GM12892 (cell line): ENCODE data around the gene PAK1IP1.
"Not testable (repeated sequence)": the region's sequence is repeated elsewhere in the genome, so short reads cannot be mapped to it uniquely, and the experiment has no call there.

Source experiments
- DNase-seq: peaks from one replicate; pipeline ENCODE4 v3.0.0; 2011; ENCODE audit not compliant: insufficient read length
- FAIRE-seq: peaks from 2 replicates; lab custom pipeline; 2011; peaks lifted over from hg19 to GRCh38; lab: Jason Lieb, UNC
- POLR2A ChIP-seq: IDR thresholded peaks from 2 replicates; pipeline ENCODE4 v1.6.1; 2011; ENCODE audit warnings: low read depth, low read length, control low read depth
- POLR2AphosphoS5 ChIP-seq: IDR thresholded peaks from 2 replicates; pipeline ENCODE4 v1.6.1; 2011; ENCODE audit warnings: low read depth, low read length, control low read depth
- TAF1 ChIP-seq: IDR thresholded peaks from 2 replicates; pipeline ENCODE4 v1.6.1; 2011; ENCODE audit warnings: low read depth, mild to moderate bottlenecking, control low read depth, low read length, borderline replicate concordance

Gene PAK1IP1

DNA sequence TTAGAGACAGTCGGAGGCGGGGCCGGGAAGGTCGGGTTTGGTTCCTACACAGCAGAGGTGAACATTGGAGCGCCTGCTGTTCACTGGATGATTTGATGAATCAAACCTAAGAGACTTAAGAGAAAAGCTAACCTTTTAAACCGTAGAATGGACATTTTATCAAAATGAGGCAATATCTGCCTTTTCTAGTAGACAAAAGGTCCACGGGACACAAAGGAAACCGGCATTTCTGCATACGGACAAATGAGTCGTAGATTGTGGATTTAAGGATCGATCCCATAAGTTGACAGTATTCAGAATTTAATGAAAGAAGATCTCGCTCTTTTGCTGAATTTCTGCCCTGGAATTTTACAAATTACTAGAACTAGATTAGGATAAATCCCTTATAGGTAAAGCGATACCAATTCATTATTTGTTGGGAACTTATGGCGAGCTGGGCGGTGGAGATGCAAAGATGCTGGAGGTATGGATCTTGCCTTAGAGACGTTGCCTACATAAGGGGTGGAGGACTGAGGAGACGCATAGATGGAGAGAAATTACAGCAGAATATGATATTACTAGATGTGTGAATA lies 400 bp downstream of the PAK1IP1 start:
- FAIRE-seq, result no peak

DNA sequence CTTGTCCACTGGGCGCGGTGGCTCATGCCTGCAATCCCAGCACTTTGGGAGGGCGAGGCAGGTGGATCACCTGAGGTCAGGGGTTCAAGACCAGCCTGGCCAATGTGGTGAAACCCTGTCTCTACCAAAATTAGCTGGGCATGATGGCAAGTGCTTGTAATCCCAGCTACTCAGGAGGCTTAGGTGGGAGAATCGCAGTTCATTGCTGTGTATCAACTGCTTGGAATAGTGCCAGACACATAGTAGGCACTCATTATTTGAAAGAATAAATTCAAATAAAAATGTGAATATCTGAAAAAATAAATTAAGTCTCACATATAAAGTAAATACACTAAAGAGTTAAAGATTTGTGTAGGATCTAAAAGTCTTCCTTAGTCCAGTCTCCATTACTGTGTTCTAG lies 1.9 kb downstream of the PAK1IP1 start:
- FAIRE-seq (no peak), DNase-seq (no peak)
- no peak for TF ChIP-seq POLR2A
- TF ChIP-seq POLR2AphosphoS5, result no peak
- TF ChIP-seq TAF1, result no peak

More for the DNA sequence above, 400 bp downstream of the PAK1IP1 start:
- no peak for DNase-seq
- TF ChIP-seq POLR2A, result no peak
- no peak for TF ChIP-seq POLR2AphosphoS5
- TF ChIP-seq TAF1, result no peak

DNA sequence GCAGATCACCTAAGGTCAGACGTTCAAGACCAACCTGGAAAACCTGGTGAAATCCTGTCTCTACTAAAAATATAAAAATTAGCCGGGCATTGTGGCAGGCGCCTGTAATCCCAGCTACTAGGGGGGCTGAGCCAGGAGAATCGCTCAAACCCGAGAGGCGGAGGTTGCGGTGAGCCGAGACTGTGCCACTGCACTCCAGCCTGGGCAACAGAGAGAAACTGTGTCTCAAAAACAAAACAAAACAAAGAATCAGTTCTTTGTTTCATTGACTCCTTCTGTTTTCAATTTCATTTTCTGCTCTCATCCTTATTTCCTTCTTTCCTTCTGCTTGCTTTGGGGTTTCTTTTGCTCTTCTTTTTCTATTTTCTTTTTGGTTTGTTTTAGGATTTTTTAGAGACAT lies 19.2 kb downstream of the PAK1IP1 start:
- DNase-seq, result no peak

DNA sequence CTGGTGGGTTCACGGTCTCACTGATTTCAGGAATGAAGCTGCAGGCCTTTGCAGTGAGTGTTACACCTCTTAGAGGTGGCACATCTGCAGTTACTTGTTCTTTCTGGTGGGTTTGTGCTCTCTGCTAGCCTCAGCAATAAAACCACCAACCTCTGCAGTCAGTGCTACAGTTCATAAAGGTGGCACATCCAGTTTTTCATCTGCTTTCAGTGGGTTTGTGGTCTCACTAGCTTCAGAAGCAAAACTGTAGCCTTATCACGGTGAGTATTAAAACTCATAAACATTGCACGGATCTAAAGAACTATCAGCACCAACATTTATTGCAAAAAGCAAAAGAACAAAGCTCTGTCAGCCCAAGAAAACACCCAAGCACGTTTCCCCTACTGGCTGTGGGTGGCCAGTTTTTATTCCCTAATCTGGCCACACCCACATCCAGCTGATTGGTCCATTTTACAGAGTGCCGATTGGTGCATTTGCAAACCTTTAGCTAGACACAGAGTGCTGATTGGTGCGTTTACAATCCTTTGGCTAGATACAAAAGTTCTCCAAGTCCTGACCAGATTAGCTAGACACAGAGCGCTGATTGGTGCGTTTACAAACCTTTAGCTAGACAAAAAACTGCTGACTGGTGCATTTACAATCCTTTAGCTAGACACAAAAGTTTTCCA lies 24.7 kb downstream of the PAK1IP1 start:
- FAIRE-seq (peak; percentile 5), DNase-seq (no peak)
- TF ChIP-seq TAF1 (no peak), POLR2A (0 out of 2 replicates have a peak, but pooled peaks have one; percentile 17)

More for the DNA sequence above, 19.2 kb downstream of the PAK1IP1 start:
- TF ChIP-seq POLR2A (no peak), TAF1 (no peak), POLR2AphosphoS5 (no peak)
- FAIRE-seq, result no peak

DNA sequence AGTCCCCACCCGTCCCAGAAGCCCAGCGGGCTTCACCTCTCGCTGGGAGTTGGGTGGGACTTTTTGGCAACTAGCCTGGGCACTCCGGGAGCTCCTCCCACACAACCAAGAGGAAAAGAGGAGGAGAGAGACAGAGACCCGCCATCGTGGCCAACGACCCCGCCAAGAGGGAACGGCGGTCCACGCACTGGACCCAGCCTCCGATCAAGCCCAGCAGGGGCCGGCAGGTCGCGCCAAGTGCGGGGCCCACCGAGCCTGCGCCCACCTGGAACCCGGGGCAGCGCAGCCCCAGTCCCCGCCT lies 25.1 kb downstream of the PAK1IP1 start:
- no peak for DNase-seq
- FAIRE-seq, result no peak
- TF ChIP-seq POLR2AphosphoS5 (no peak), TAF1 (no peak), POLR2A (no peak)

DNA sequence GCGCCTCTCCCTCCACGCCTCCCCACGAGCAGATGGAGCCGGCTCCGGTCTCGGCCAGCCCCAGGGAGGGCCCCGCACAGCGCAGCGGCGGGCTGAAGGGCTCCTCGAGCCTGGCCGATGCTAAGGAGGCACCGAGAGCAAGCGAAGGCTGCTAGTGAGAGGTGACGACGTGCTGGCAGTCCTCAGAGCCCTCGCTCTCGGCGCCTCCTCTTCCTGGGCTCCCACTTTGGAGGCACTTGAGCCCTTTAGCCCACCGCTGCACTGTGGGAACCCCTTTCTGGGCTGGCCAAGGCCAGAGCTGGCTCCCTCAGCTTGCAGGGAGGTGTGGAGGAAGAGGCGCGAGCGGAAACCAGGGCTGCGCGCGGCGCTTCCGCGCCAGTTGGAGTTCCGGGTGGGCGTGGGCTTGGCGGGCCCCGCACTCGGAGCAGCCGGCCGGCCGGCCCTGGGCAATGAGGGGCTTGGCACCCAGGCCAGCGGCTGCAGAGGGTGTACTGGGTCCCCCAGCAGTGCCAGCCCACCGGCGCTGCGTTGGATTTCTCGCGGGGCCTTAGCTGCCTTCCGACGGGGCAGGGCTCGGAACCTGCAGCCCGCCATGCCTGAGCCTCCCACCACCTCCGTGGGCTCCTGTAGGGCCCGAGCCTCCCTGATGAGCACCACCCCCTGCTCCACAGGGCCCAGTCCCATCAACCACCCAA lies 25.6 kb downstream of the PAK1IP1 start:
- TF ChIP-seq POLR2AphosphoS5 (peak; percentile 34), POLR2A (peak; percentile 67; the same call in 1 of the 2 replicates), TAF1 (peak; percentile 55)
- FAIRE-seq (no peak), DNase-seq (peak; percentile 19)

DNA sequence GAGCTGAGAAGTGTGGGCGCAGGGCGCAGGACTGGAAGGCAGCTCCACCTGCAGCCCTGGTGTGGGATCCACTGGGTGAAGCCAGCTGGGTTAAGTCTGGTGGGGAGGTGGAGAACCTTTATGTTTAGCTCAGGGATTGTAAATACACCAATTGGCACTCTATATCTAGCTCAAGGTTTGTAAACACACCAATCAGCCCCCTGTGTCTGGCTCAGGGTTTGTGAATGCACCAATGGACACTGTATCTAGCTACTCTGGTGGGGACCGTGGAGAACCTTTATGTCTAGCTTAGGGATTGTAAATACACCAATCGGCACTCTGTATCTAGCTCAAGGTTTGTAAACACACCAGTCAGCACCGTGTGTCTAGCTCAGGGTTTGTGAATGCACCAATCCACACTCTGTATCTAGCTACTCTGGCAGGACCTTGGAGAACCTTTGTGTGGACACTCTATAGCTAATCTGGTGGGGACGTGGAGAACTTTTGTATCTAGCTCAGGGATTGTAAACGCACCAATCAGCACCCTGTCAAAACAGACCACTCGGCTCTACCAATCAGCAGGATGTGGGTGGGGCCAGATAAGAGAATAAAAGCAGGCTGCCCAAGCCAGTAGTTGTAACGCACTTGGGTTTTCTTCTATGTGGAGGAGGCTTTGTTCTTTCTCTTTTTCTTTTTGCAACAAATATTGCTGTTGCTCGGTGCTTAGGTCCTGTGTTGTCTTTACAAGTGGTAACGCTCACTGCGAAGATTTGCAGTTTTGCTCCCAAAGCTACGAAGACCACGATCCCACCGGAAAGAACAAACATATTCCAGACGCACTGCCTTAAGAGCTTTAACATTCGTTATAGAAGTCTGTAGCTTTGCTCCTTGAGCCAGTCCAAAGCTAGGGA lies 26.4 kb downstream of the PAK1IP1 start:
- DNase-seq, FAIRE-seq: not testable (repeated sequence)

DNA sequence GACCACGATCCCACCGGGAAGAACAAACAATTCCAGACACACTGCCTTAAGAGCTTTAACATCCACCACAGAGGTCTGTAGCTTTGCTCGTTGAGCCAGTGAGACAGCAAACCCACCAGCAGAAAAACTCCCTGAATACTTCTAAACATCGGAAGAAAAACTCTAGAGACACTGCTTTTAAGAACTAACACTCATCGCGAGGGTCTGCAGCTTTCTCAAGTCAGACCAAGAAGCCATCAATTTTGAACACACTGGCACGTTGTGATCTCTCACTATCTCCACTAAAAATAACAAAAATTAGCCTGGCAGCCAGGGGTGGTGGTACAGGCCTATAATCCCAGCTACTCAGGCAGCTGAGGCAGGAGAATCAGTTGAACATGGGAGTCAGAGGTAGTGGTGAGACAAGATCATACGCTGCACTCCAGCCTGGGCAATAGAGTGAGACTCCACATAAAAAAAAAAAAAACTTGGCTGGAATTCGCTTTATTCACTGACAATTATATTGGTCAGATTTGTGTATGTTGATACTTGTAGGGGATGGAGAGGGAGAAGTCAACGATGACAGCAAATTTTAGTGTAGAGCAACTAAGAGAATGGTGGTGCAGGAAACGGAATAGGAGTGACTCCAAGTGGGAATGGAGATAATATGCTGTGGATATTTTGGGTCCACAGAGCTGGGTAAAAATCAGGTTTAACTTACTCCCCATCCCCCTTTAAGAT lies 27.2 kb downstream of the PAK1IP1 start:
- no peak for FAIRE-seq
- TF ChIP-seq POLR2AphosphoS5 (no peak), POLR2A (no peak), TAF1 (no peak)
- no peak for DNase-seq

DNA sequence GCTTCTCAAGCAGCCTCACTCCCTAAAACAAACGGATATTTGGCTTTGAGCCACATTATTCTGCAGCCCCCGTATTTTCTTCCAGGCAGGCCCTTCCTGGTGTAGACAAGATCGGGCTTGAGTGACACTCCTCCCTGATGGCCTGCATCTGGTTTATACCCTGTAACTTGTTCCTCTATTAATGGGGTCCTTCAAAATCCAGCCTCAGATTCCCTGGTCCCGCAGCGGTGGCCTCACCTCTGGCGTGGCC lies 27.7 kb downstream of the PAK1IP1 start:
- TF ChIP-seq POLR2AphosphoS5, result no peak
- no peak for TF ChIP-seq POLR2A
- no peak for TF ChIP-seq TAF1
- DNase-seq, result no peak
- no peak for FAIRE-seq

DNA sequence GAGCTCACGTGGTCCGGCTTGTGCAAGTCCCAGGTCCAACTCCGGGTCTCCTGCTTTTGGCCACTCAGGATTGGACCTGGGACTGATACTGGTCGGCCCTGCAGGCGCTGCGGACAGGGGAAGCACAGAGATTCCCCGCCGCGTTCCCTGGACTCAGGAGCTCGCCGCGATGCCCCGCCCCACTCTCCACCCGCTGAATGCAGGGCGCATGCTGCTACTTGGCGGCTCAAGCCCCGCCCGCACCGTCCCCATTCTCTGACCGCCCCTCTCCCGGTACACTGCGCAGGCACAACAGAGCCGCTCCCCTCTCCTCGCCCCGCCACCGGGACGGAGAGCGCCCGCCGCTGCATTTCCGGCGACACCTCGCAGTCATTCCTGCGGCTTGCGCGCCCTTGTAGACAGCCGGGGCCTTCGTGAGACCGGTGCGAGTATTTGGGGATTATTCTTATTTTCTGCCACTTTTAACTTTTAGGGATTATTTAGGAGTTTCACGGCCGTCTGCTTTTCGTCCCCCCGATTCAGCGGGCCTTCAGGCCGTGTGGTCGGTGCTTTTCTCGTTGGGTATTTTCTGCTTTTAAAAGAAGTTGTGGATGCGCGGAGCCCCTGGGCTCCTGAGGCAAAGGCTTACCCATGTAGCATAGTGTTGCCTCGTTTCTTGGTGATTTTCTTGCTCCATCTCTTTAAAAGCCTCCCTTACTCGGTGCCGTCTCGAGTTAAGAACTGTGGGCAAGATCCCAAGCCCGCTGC lies 28.2 kb downstream of the PAK1IP1 start, which contains the start of gene TMEM14C:
Gene TMEM14C (plus strand): TSS at position 251 of the 747 bp plus-strand sequence. CDS start 1,544 bp downstream, outside the sequence.
- FAIRE-seq, result peak; percentile 80

DNA sequence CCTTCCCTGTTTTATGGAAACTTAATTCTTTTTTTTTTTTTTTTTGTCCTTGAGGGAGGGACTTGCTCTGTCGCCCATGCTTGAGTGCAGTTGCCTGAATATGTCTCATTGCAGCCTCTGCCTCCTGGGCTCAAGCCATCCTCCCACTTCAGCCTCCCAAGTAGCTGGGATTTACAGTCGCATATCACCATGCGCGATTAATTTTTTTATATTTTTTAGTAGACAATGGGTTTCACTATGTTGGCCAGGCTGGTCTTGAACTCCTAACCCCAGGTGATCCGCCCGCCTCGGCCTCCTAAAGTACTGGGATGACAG lies 28.8 kb downstream of the PAK1IP1 start:
- DNase-seq, result no peak
- TF ChIP-seq POLR2A (no peak), POLR2AphosphoS5 (no peak), TAF1 (no peak)
- FAIRE-seq, result no peak

More for the DNA sequence above, 28.2 kb downstream of the PAK1IP1 start, which contains the start of gene TMEM14C:
- TF ChIP-seq POLR2AphosphoS5 (peak; percentile 70), POLR2A (peak; percentile 83; the same call in 1 of the 2 replicates), TAF1 (peak; percentile 76; the same call in 1 of the 2 replicates)
- peak; percentile 91 for DNase-seq
